Fibroblast of upper back skin (primary cell): Measurements from ENCODE around the gene UST.
A peak's percentile ranks its signal among the peaks of the same experiment; 100 is the strongest.

ENCODE experiments used
- DNase-seq: peaks from one replicate; pipeline ENCODE4 v3.0.0-alpha.2; 2013

Gene UST

GRCh38 chr6:149052350-149053106 lies 305.7 kb downstream of the UST start:
- DNase-seq: no peak

GRCh38 chr6:149053848-149054558 lies 307.2 kb downstream of the UST start:
- no peak for DNase-seq

- DNase-seq: peak; percentile 58
These were observed 307.8 kb downstream of the UST start for GRCh38 chr6:149054559-149055194.

- DNase-seq: no peak
These were observed 308.5 kb downstream of the UST start for GRCh38 chr6:149055195-149055899.

GRCh38 chr6:149056777-149057463 lies 310.1 kb downstream of the UST start:
- no peak for DNase-seq

GRCh38 chr6:149057464-149057840 lies 310.6 kb downstream of the UST start:
- DNase-seq: no peak

- peak; percentile 66 for DNase-seq
These were observed 312.7 kb downstream of the UST start for GRCh38 chr6:149059557-149059956.

- no peak for DNase-seq
These were observed 313.6 kb downstream of the UST start for GRCh38 chr6:149060300-149060984.

GRCh38 chr6:149060985-149061760 lies 314.3 kb downstream of the UST start:
- peak; percentile 70 for DNase-seq

- no peak for DNase-seq
These were observed 315.1 kb downstream of the UST start for GRCh38 chr6:149061930-149062329.

- DNase-seq: no peak
These were observed 316.0 kb downstream of the UST start for GRCh38 chr6:149062653-149063348.

GRCh38 chr6:149063468-149063867 lies 316.6 kb downstream of the UST start:
- DNase-seq: no peak

GRCh38 chr6:149064001-149064659 lies 317.3 kb downstream of the UST start:
- DNase-seq: no peak

GRCh38 chr6:149064660-149065015 lies 317.8 kb downstream of the UST start:
- no peak for DNase-seq

- DNase-seq: no peak
These were observed 318.3 kb downstream of the UST start for GRCh38 chr6:149065121-149065520.

- no peak for DNase-seq
These were observed 319.1 kb downstream of the UST start for GRCh38 chr6:149065658-149066556.

GRCh38 chr6:149071997-149072396 lies 325.2 kb downstream of the UST start:
- DNase-seq: no peak

GRCh38 chr6:149074832-149075258 lies 328.0 kb downstream of the UST start:
- no peak for DNase-seq
